Skeletal muscle satellite cell (primary cell): ENCODE data around the gene WDR38.

Experiments used
- H3K27me3 ChIP-seq: 2 replicates; pipeline ENCODE4 v1.7.0; 2013; ENCODE audit warnings: low read length; ENCODE audit not compliant: control insufficient read depth, insufficient read depth
- H3K36me3 ChIP-seq: 2 replicates; pipeline ENCODE4 v1.7.0; 2013; ENCODE audit warnings: mild to moderate bottlenecking, control low read depth, low read length; ENCODE audit not compliant: insufficient read depth
- H3K4me1 ChIP-seq: 2 replicates; pipeline ENCODE4 v1.7.0; 2013; ENCODE audit warnings: low read length; ENCODE audit not compliant: control insufficient read depth, insufficient read depth
- H3K4me2 ChIP-seq: 2 replicates; pipeline ENCODE4 v1.7.0; 2013; ENCODE audit warnings: mild to moderate bottlenecking, low read length
- H3K4me3 ChIP-seq: 2 replicates; pipeline ENCODE4 v1.7.0; 2013; ENCODE audit warnings: low read length
- H3K9ac ChIP-seq: 2 replicates; pipeline ENCODE4 v1.7.0; 2013; ENCODE audit warnings: mild to moderate bottlenecking, low read depth, low read length, moderate library complexity
- H3K9me3 ChIP-seq: replicated peaks from 2 replicates; pipeline ENCODE4 v1.7.0; 2013; ENCODE audit warnings: mild to moderate bottlenecking, control low read depth, low read length

The WDR38 gene

GRCh38 chr9:124879226-124879625, 26.0 kb downstream of the WDR38 start:
- no peak overlapping the region for H3K4me3 ChIP-seq
- peaks cover 82% of the 10 kb centered on the region for H3K36me3 ChIP-seq
- no peak overlapping the region for H3K4me2 ChIP-seq
- no peaks in the 10 kb centered on the region for H3K9me3 ChIP-seq
- H3K27me3 ChIP-seq = no peaks in the 10 kb centered on the region
- H3K9ac ChIP-seq = no peak overlapping the region
- no peaks in the 10 kb centered on the region for H3K4me1 ChIP-seq

- Histone ChIP-seq H3K9me3 (no peaks in the 10 kb centered on the region), H3K4me2 (no peak overlapping the region), H3K4me3 (no peak overlapping the region), H3K36me3 (peaks cover 72% of the 10 kb centered on the region), H3K9ac (no peak overlapping the region), H3K4me1 (no peaks in the 10 kb centered on the region), H3K27me3 (no peaks in the 10 kb centered on the region)
Observed at GRCh38 chr9:124880501-124880900, 27.2 kb downstream of the WDR38 start.

GRCh38 chr9:124881138-124881743, 28.0 kb downstream of the WDR38 start:
- Histone ChIP-seq H3K36me3 (peaks cover 71% of the 10 kb centered on the region), H3K9ac (no peak overlapping the region), H3K4me2 (no peak overlapping the region), H3K27me3 (no peaks in the 10 kb centered on the region), H3K4me3 (no peak overlapping the region), H3K4me1 (no peaks in the 10 kb centered on the region), H3K9me3 (no peaks in the 10 kb centered on the region)

- Histone ChIP-seq H3K36me3 (peaks cover 71% of the 10 kb centered on the region), H3K27me3 (no peaks in the 10 kb centered on the region), H3K9me3 (no peaks in the 10 kb centered on the region), H3K4me1 (no peaks in the 10 kb centered on the region), H3K4me2 (no peak overlapping the region), H3K4me3 (no peak overlapping the region), H3K9ac (no peak overlapping the region)
Observed at GRCh38 chr9:124882231-124882630, 29.0 kb downstream of the WDR38 start.

- Histone ChIP-seq H3K9me3 (no peaks in the 10 kb centered on the region), H3K9ac (no peak overlapping the region), H3K27me3 (no peaks in the 10 kb centered on the region), H3K4me1 (no peaks in the 10 kb centered on the region), H3K4me3 (no peak overlapping the region), H3K4me2 (no peak overlapping the region), H3K36me3 (peaks cover 63% of the 10 kb centered on the region)
Observed at GRCh38 chr9:124884376-124884775, 31.1 kb downstream of the WDR38 start.

GRCh38 chr9:124885551-124885950, 32.3 kb downstream of the WDR38 start:
- no peak overlapping the region for H3K4me3 ChIP-seq
- H3K9me3 ChIP-seq = no peaks in the 10 kb centered on the region
- H3K36me3 ChIP-seq = peaks cover 62% of the 10 kb centered on the region
- no peaks in the 10 kb centered on the region for H3K4me1 ChIP-seq
- H3K9ac ChIP-seq = no peak overlapping the region
- H3K27me3 ChIP-seq = no peaks in the 10 kb centered on the region
- no peak overlapping the region for H3K4me2 ChIP-seq

- Histone ChIP-seq H3K36me3 (peaks cover 62% of the 10 kb centered on the region), H3K9me3 (no peaks in the 10 kb centered on the region), H3K27me3 (no peaks in the 10 kb centered on the region), H3K9ac (no peak overlapping the region), H3K4me1 (no peaks in the 10 kb centered on the region), H3K4me2 (no peak overlapping the region), H3K4me3 (no peak overlapping the region)
Observed at GRCh38 chr9:124886461-124886860, 33.2 kb downstream of the WDR38 start.

- Histone ChIP-seq H3K4me3 (no peak overlapping the region), H3K4me1 (no peaks in the 10 kb centered on the region), H3K27me3 (no peaks in the 10 kb centered on the region), H3K9ac (no peak overlapping the region), H3K4me2 (no peak overlapping the region), H3K36me3 (peaks cover 57% of the 10 kb centered on the region), H3K9me3 (no peaks in the 10 kb centered on the region)
Observed at GRCh38 chr9:124886866-124887492, 33.7 kb downstream of the WDR38 start.

- H3K36me3 ChIP-seq = peaks cover 49% of the 10 kb centered on the region
Observed at GRCh38 chr9:124887832-124888231, 34.6 kb downstream of the WDR38 start.

GRCh38 chr9:124889006-124889405, 35.7 kb downstream of the WDR38 start:
- Histone ChIP-seq H3K9ac (no peak overlapping the region), H3K9me3 (no peaks in the 10 kb centered on the region), H3K4me3 (no peak overlapping the region), H3K27me3 (no peaks in the 10 kb centered on the region), H3K4me2 (no peak overlapping the region), H3K36me3 (peaks cover 58% of the 10 kb centered on the region), H3K4me1 (no peaks in the 10 kb centered on the region)

More at GRCh38 chr9:124887832-124888231, 34.6 kb downstream of the WDR38 start:
- Histone ChIP-seq H3K9ac (no peak overlapping the region), H3K27me3 (no peaks in the 10 kb centered on the region), H3K4me1 (no peaks in the 10 kb centered on the region), H3K4me3 (no peak overlapping the region), H3K4me2 (no peak overlapping the region), H3K9me3 (no peaks in the 10 kb centered on the region)

GRCh38 chr9:124890179-124890578, 36.9 kb downstream of the WDR38 start:
- H3K9ac ChIP-seq = no peak overlapping the region
- H3K4me2 ChIP-seq = no peak overlapping the region
- no peak overlapping the region for H3K4me3 ChIP-seq
- no peaks in the 10 kb centered on the region for H3K9me3 ChIP-seq
- H3K36me3 ChIP-seq = peaks cover 62% of the 10 kb centered on the region
- no peaks in the 10 kb centered on the region for H3K4me1 ChIP-seq
- H3K27me3 ChIP-seq = no peaks in the 10 kb centered on the region
